HepG2 (cell line): Measurements from ENCODE around the gene CIT.

ENCODE experiments used
- CREB1 ChIP-seq, 2 experiments: fragments of 450-650 bp in 1 of 2; IDR thresholded peaks; 2 replicates each; pipeline ENCODE4 v1.6.1; 2016 to 2017; ENCODE audit warnings: control low read depth in 1 of 2, mild to moderate bottlenecking in 1 of 2, missing compliant biosample characterization in 1 of 2, missing genetic modification characterization in 1 of 2
- GABPA ChIP-seq, 2 experiments: IDR thresholded peaks; 2 replicates each; pipeline ENCODE4 v1.6.1; 2011 to 2016; ENCODE audit warnings: low read depth in 2 of 2, low read length in 1 of 2, missing biosample characterization in 1 of 2, missing genetic modification characterization in 1 of 2
- ZNF274 ChIP-seq: sonication (generic); formaldehyde crosslinking; IDR thresholded peaks from 2 replicates; pipeline ENCODE4 v1.5.1; 2020; ENCODE audit warnings: mild to moderate bottlenecking, missing genetic modification reagents
- ZNF501 ChIP-seq: sonication (generic); formaldehyde crosslinking; IDR thresholded peaks from 2 replicates; pipeline ENCODE4 v1.5.1; 2020; ENCODE audit warnings: mild to moderate bottlenecking, moderate library complexity, missing genetic modification reagents
- ZZZ3 ChIP-seq: sonication (generic); formaldehyde crosslinking; IDR thresholded peaks from 2 replicates; pipeline ENCODE4 v1.4.0; 2020; ENCODE audit warnings: missing genetic modification reagents, mild to moderate bottlenecking, borderline replicate concordance
- TF ChIP-seq, protein P1 (sequence below): IDR thresholded peaks from 2 replicates; pipeline ENCODE4 v1.6.1; 2012; ENCODE audit warnings: low read length, improper control_type of control experiment

DNA sequence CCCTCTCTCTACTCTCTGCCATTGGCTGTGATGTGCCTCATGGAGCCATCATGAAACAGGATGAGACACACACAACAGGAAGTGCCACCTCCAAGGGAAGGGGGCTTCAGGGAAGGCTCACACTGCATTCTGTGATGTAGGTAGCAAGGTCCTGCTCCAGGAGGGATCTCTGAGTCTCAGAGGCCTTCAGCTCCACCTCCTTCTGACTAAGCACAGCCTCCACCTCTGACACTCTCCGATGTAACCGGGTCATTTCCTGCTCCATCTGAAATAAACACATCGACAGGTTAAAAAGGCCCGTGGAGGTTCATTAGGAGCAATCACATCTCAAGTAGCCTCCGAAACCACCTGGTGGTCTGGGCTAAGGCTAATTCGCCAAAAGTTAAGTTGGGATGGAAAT is 93.3 kb downstream of the CIT start:
- TF ChIP-seq ZNF501 (CRISPR knock-in tag): no peak
- TF ChIP-seq CREB1 (IDR thresholded peaks at IDR 0.05): no peak
- no peak for TF ChIP-seq CREB1 (CRISPR knock-in tag; IDR thresholded peaks at IDR 0.05)
- TF ChIP-seq ZNF274: no peak
- TF ChIP-seq, protein P1, sequence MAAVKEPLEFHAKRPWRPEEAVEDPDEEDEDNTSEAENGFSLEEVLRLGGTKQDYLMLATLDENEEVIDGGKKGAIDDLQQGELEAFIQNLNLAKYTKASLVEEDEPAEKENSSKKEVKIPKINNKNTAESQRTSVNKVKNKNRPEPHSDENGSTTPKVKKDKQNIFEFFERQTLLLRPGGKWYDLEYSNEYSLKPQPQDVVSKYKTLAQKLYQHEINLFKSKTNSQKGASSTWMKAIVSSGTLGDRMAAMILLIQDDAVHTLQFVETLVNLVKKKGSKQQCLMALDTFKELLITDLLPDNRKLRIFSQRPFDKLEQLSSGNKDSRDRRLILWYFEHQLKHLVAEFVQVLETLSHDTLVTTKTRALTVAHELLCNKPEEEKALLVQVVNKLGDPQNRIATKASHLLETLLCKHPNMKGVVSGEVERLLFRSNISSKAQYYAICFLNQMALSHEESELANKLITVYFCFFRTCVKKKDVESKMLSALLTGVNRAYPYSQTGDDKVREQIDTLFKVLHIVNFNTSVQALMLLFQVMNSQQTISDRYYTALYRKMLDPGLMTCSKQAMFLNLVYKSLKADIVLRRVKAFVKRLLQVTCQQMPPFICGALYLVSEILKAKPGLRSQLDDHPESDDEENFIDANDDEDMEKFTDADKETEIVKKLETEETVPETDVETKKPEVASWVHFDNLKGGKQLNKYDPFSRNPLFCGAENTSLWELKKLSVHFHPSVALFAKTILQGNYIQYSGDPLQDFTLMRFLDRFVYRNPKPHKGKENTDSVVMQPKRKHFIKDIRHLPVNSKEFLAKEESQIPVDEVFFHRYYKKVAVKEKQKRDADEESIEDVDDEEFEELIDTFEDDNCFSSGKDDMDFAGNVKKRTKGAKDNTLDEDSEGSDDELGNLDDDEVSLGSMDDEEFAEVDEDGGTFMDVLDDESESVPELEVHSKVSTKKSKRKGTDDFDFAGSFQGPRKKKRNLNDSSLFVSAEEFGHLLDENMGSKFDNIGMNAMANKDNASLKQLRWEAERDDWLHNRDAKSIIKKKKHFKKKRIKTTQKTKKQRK: no peak
- TF ChIP-seq ZZZ3 (CRISPR knock-in tag): no peak
- no peak for TF ChIP-seq GABPA (IDR thresholded peaks at IDR 0.05; ENCODE audit: low read depth, low read length)
- no peak for TF ChIP-seq GABPA (CRISPR knock-in tag; IDR thresholded peaks at IDR 0.05; ENCODE audit: low read depth)
